Hepatocyte (in vitro differentiated cells): Measurements from ENCODE around the gene IPPK.

Experiments
- EZH2 ChIP-seq: fragments of 200-600 bp; sonication (generic); IDR thresholded peaks from 2 replicates; pipeline ENCODE4 v1.6.1; 2016; ENCODE audit warnings: antibody characterized with exemption, mild to moderate bottlenecking, borderline replicate concordance
- EZH2phosphoT487 ChIP-seq: fragments of 200-600 bp; sonication (generic); IDR thresholded peaks from one replicate; pipeline ENCODE4 v1.6.1; 2018; ENCODE audit warnings: antibody characterized with exemption, mild to moderate bottlenecking, low read depth, moderate library complexity; ENCODE audit not compliant: unreplicated experiment, severe bottlenecking
- TF ChIP-seq, protein P1 (sequence below): fragments of 200-600 bp; sonication (generic); IDR thresholded peaks from 2 replicates; pipeline ENCODE4 v1.5.1; 2016; ENCODE audit warnings: antibody characterized with exemption, mild to moderate bottlenecking; ENCODE audit not compliant: poor library complexity

DNA sequence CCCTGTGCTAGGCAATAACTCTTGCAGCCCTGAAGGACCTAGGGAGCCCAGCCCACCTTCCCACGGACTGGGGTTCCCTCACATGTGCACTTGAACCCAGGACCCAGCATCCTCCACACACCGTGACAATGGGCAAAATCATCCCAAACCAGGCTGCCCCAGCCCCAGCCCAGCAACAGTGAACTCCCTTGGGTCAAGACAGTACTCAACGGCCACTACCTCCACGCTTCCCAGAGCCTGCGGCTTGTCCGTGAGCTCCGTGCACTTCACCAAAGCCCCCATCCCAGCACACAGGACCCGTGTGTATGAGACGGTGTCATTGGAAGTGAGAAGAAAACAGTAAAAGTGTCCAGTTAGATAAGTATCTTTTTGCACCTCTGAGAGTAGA lies 55.8 kb downstream of the IPPK start:
- TF ChIP-seq, protein P1, sequence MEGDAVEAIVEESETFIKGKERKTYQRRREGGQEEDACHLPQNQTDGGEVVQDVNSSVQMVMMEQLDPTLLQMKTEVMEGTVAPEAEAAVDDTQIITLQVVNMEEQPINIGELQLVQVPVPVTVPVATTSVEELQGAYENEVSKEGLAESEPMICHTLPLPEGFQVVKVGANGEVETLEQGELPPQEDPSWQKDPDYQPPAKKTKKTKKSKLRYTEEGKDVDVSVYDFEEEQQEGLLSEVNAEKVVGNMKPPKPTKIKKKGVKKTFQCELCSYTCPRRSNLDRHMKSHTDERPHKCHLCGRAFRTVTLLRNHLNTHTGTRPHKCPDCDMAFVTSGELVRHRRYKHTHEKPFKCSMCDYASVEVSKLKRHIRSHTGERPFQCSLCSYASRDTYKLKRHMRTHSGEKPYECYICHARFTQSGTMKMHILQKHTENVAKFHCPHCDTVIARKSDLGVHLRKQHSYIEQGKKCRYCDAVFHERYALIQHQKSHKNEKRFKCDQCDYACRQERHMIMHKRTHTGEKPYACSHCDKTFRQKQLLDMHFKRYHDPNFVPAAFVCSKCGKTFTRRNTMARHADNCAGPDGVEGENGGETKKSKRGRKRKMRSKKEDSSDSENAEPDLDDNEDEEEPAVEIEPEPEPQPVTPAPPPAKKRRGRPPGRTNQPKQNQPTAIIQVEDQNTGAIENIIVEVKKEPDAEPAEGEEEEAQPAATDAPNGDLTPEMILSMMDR = no peak
- TF ChIP-seq EZH2 (no peak), EZH2phosphoT487 (no peak)
